Measurements from ENCODE around the gene DEK.

DNA sequence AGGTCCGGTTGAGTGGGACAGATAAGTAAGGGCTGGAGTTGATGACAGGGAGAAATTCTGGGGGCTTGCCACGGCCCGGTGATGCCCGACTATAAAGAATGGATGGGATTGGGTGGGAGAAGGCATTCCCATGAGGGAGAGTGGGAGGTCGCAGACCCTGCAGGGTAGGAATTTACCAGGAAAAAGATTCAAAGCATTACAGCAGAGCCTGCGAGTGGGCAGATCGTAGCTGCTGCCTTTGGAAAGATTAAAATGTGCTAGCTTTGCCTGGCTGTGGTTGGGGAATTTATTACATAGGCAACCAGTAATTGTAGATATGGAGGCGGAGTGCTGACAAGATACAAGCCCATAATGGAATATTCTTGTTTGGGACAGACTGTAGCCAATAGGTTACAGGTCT lies 59.6 kb downstream of the DEK start:
- TF ChIP-seq, protein P1, sequence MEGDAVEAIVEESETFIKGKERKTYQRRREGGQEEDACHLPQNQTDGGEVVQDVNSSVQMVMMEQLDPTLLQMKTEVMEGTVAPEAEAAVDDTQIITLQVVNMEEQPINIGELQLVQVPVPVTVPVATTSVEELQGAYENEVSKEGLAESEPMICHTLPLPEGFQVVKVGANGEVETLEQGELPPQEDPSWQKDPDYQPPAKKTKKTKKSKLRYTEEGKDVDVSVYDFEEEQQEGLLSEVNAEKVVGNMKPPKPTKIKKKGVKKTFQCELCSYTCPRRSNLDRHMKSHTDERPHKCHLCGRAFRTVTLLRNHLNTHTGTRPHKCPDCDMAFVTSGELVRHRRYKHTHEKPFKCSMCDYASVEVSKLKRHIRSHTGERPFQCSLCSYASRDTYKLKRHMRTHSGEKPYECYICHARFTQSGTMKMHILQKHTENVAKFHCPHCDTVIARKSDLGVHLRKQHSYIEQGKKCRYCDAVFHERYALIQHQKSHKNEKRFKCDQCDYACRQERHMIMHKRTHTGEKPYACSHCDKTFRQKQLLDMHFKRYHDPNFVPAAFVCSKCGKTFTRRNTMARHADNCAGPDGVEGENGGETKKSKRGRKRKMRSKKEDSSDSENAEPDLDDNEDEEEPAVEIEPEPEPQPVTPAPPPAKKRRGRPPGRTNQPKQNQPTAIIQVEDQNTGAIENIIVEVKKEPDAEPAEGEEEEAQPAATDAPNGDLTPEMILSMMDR (conservative IDR thresholded peaks at IDR 0.05; ENCODE audit: low read depth, low read length) = no peak
- TF ChIP-seq EZH2 (IDR thresholded peaks at IDR 0.05; ENCODE audit: borderline replicate concordance, low read depth, low read length, poor library complexity, severe bottlenecking) = no peak

All from A673 (cell line).